CD14-positive monocyte (primary cell): ENCODE measurements around the gene PMEL. TPM values are rescaled to one million over a fixed set of nuclear protein-coding genes. Genes with fewer than 3 reads are reported as not detected.

Source experiments
- DNase-seq, 3 donors: peaks; one replicate each; pipeline ENCODE4 v3.0.0-alpha.2; 2011 to 2022
- H2AFZ ChIP-seq: 2 replicates; pipeline ENCODE4 v1.6.0; 2012; ENCODE audit warnings: mild to moderate bottlenecking, low read depth, low read length, inconsistent platforms; ENCODE audit not compliant: insufficient read depth, poor library complexity, severe bottlenecking
- H3K27ac ChIP-seq, 2 donors: 1 replicate in 1 of 2; 2 replicates in 1 of 2; pipeline ENCODE4 v1.5.1; 2012 to 2013; ENCODE audit warnings: low read length in 2 of 2, control low read depth in 1 of 2, inconsistent platforms in 1 of 2, low read depth in 1 of 2, mild to moderate bottlenecking in 1 of 2
- H3K27me3 ChIP-seq, 2 donors: one replicate each; pipeline versions ENCODE4 v1.6.0 to v1.6.1; 2011 to 2013; ENCODE audit warnings: low read length in 2 of 2; ENCODE audit not compliant: control insufficient read depth in 2 of 2, insufficient read depth in 2 of 2
- H3K36me3 ChIP-seq, 2 donors: replicated peaks in 1 of 2; 1 replicate in 1 of 2; 2 replicates in 1 of 2; pipeline versions ENCODE4 v1.5.1 to v1.6.1; 2012 to 2013; ENCODE audit warnings: low read length in 2 of 2, control low read depth in 1 of 2, inconsistent platforms in 1 of 2, mild to moderate bottlenecking in 1 of 2; ENCODE audit not compliant: insufficient read depth in 2 of 2, control insufficient read depth in 1 of 2
- H3K4me1 ChIP-seq, 2 donors: 1 replicate in 1 of 2; 2 replicates in 1 of 2; pipeline versions ENCODE4 v1.5.1 to v1.6.1; 2012 to 2013; ENCODE audit warnings: low read length in 2 of 2, control low read depth in 1 of 2, inconsistent platforms in 1 of 2, mild to moderate bottlenecking in 1 of 2, moderate library complexity in 1 of 2; ENCODE audit not compliant: insufficient read depth in 2 of 2, control insufficient read depth in 1 of 2
- H3K4me2 ChIP-seq: replicated peaks from 2 replicates; pipeline ENCODE3; 2012; ENCODE audit warnings: low read length, moderate library complexity, mild to moderate bottlenecking; ENCODE audit not compliant: poor library complexity, severe bottlenecking; ENCODE audit errors: extremely low read depth
- H3K4me3 ChIP-seq, 3 experiments: fragments of 200-600 bp in 1 of 3; sonication (generic) in 1 of 3; replicated peaks in 1 of 3; 1 replicate in 2 of 3; 2 replicates in 1 of 3; pipeline ENCODE4 v1.5.1; 2011 to 2013; ENCODE audit warnings: low read length in 3 of 3, mild to moderate bottlenecking in 3 of 3, control low read depth in 2 of 3, low read depth in 2 of 3, inconsistent platforms in 1 of 3, moderate library complexity in 1 of 3
- H3K79me2 ChIP-seq: 2 replicates; pipeline ENCODE4 v1.6.0; 2012; ENCODE audit warnings: mild to moderate bottlenecking, control low read depth, inconsistent platforms, low read length, moderate library complexity; ENCODE audit not compliant: insufficient read depth
- H3K9ac ChIP-seq: 2 replicates; pipeline ENCODE4 v1.6.0; 2017; ENCODE audit warnings: low read length, mild to moderate bottlenecking; ENCODE audit not compliant: insufficient read depth, poor library complexity, severe bottlenecking
- H3K9me3 ChIP-seq, 2 donors: replicated peaks in 1 of 2; 1 replicate in 1 of 2; 2 replicates in 1 of 2; pipeline versions ENCODE4 v1.5.1 to v1.6.1; 2012 to 2013; ENCODE audit warnings: low read length in 2 of 2, control low read depth in 1 of 2; ENCODE audit not compliant: control insufficient read depth in 1 of 2, insufficient read depth in 1 of 2
- H4K20me1 ChIP-seq: 2 replicates; pipeline ENCODE4 v1.6.0; 2012; ENCODE audit warnings: mild to moderate bottlenecking, low read length, control low read depth, moderate library complexity; ENCODE audit not compliant: insufficient read depth
- H3K27ac Mint-ChIP-seq, 7 donors: one replicate each; pipeline ENCODE4 v1.8.0; 2020; ENCODE audit warnings: mild to moderate bottlenecking in 7 of 7, mixed read lengths in 7 of 7, moderate library complexity in 6 of 7, inconsistent platforms in 2 of 7
- H3K27me3 Mint-ChIP-seq, 3 donors: one replicate each; pipeline ENCODE4 v1.8.0; 2021 to 2022; ENCODE audit warnings: low read depth in 3 of 3, mild to moderate bottlenecking in 3 of 3, mixed read lengths in 3 of 3, moderate library complexity in 3 of 3, inconsistent platforms in 1 of 3
- H3K36me3 Mint-ChIP-seq, 2 donors: one replicate each; pipeline ENCODE4 v1.8.0; 2020; ENCODE audit warnings: mixed read lengths in 2 of 2, inconsistent platforms in 1 of 2, mild to moderate bottlenecking in 1 of 2
- H3K4me1 Mint-ChIP-seq: one replicate; pipeline ENCODE4 v1.8.0; 2020; ENCODE audit warnings: mild to moderate bottlenecking, mixed read lengths
- H3K4me3 Mint-ChIP-seq, 2 donors: one replicate each; pipeline ENCODE4 v1.8.0; 2020; ENCODE audit warnings: mild to moderate bottlenecking in 2 of 2, mixed read lengths in 2 of 2, moderate library complexity in 1 of 2
- H3K9me3 Mint-ChIP-seq, 7 donors: one replicate each; pipeline ENCODE4 v1.8.0; 2020 to 2022; ENCODE audit warnings: mixed read lengths in 7 of 7, mild to moderate bottlenecking in 6 of 7, moderate library complexity in 6 of 7, inconsistent platforms in 2 of 7
- CTCF ChIP-seq: fragments of 200-600 bp; IDR thresholded peaks from one replicate; pipeline ENCODE4 v1.8.0; 2022; ENCODE audit warnings: antibody characterized with exemption, mild to moderate bottlenecking
- WGBS: methylation state at CpG from one replicate; pipeline ENCODE4 v1.1.5; 2013; ENCODE audit warnings: missing lambda C conversion rate; ENCODE audit not compliant: insufficient coverage; 5-methylcytosine and 5-hydroxymethylcytosine counted together
- intact Hi-C, 2 donors: fragments of 100-400 bp; cut with micrococcal nuclease; formaldehyde crosslinking; loops; one replicate each; pipeline versions ENCODE4 v1.15.0 to v1.15.1; 2023
- polyA plus RNA-seq, 3 donors: library from polyadenylated mRNA; depleted of rRNA in 1 of 3; unstranded in 2 of 3; stranded (reverse) in 1 of 3; fragments of 300-500 nt in 2 of 3; fragments of >200 nt in 1 of 3; fragmentation: Illumina TruSeq in 2 of 3; gene quantifications; 1 replicate in 2 of 3; 2 replicates in 1 of 3; pipeline ENCODE4 v1.2.3, GENCODE V29; 2012 to 2021

Gene PMEL
- polyA plus RNA-seq, 3 donors = 0.37 to 0.54 (median 0.40) TPM

GRCh38 chr12:55915482-55915859 is 50.4 kb downstream of the PMEL start:
- Mint-ChIP-seq H3K36me3 (peaks cover 19 to 48% of the 10 kb centered on the region in 2 donors), H3K27me3 (peaks cover 0 to 2% (median 0%) of the 10 kb centered on the region in 3 donors), H3K9me3 (no peaks in the 10 kb centered on the region), H3K4me3 (no peak overlapping the region), H3K4me1 (peaks cover 20% of the 10 kb centered on the region), H3K27ac (peak overlapping the region in 6 of 7 donors; percentile 54 to 77 (median 64))
- peaks cover 54% of the 10 kb centered on the region for H4K20me1 ChIP-seq
- no peak overlapping the region for H2AFZ ChIP-seq
- peaks cover 10 to 17% of the 10 kb centered on the region in 2 donors for H3K4me1 ChIP-seq
- no peaks in the 10 kb centered on the region for H3K27me3 ChIP-seq
- H3K9me3 ChIP-seq = no peaks in the 10 kb centered on the region
- peaks cover 96% of the 10 kb centered on the region for H3K79me2 ChIP-seq
- H3K36me3 ChIP-seq = peaks cover 21 to 42% of the 10 kb centered on the region in 2 donors
- peak overlapping the region in 1 of 2 donors; percentile 51 for H3K27ac ChIP-seq
- H3K4me3 ChIP-seq = no peak overlapping the region
- intact Hi-C loops = no loop called here
- peak in 2 of 3 donors; percentile 30 to 40 for DNase-seq
- no peak overlapping the region for H3K9ac ChIP-seq
- H3K4me2 ChIP-seq = no peak overlapping the region
- no peak for TF ChIP-seq CTCF
- no CpG with 5 or more reads among the region's 3 CpGs for WGBS

- H3K4me1 ChIP-seq = peaks cover 10 to 17% of the 10 kb centered on the region in 2 donors
- no peak for DNase-seq
These were observed 52.9 kb downstream of the PMEL start for GRCh38 chr12:55912908-55913307.

More at GRCh38 chr12:55912908-55913307, 52.9 kb downstream of the PMEL start:
- Histone ChIP-seq H3K36me3 (peaks cover 21 to 33% of the 10 kb centered on the region in 2 donors), H3K27ac (no peak overlapping the region), H3K4me3 (no peak overlapping the region), H3K4me2 (no peak overlapping the region), H3K27me3 (no peaks in the 10 kb centered on the region), H3K9ac (no peak overlapping the region), H2AFZ (no peak overlapping the region), H3K79me2 (peaks cover 81% of the 10 kb centered on the region), H4K20me1 (peaks cover 36% of the 10 kb centered on the region), H3K9me3 (no peaks in the 10 kb centered on the region)
- Mint-ChIP-seq H3K27me3 (peaks cover 0 to 2% (median 0%) of the 10 kb centered on the region in 3 donors), H3K9me3 (no peaks in the 10 kb centered on the region), H3K27ac (no peak overlapping the region), H3K4me1 (peaks cover 20% of the 10 kb centered on the region), H3K4me3 (no peak overlapping the region), H3K36me3 (peaks cover 21 to 40% of the 10 kb centered on the region in 2 donors)
- intact Hi-C loops = no loop called here
- no peak for TF ChIP-seq CTCF
- 100% methylated on average over 2 of the region's 4 CpGs for WGBS
